Gastroesophageal sphincter (tissue), 4 donors: ENCODE measurements around the gene IFNGR2. TPM values are rescaled to one million over a fixed set of nuclear protein-coding genes. Genes with fewer than 3 reads are reported as not detected.
A peak's percentile ranks its signal among the peaks of the same experiment; 100 is the strongest.
"Not testable (repeated sequence)": the region's sequence is repeated elsewhere in the genome, so short reads cannot be mapped to it uniquely, and the experiment has no call there.

Experiments used
- ATAC-seq: fragments of 150-250 bp; one replicate; pipeline ENCODE4 v1.9.1; 2016; ENCODE audit warnings: mild to moderate bottlenecking, moderate library complexity
- H3K27ac ChIP-seq, 4 donors: fragments of 200-600 bp; sonication (generic) in 3 of 4; 1 replicate in 3 of 4; 2 replicates in 1 of 4; pipeline ENCODE4 v1.5.1; 2016 to 2019
- H3K27me3 ChIP-seq: fragments of 200-600 bp; sonication (generic); one replicate; pipeline ENCODE4 v1.5.1; 2019
- H3K36me3 ChIP-seq, 2 donors: fragments of 200-600 bp; sonication (generic); one replicate each; pipeline ENCODE4 v1.5.1; 2019; ENCODE audit warnings: control low read depth in 1 of 2
- H3K4me1 ChIP-seq, 3 donors: fragments of 200-600 bp; sonication (generic); 1 replicate in 2 of 3; 2 replicates in 1 of 3; pipeline ENCODE4 v1.5.1; 2016 to 2019; ENCODE audit warnings: control low read depth in 2 of 3
- H3K4me3 ChIP-seq, 2 donors: fragments of 200-600 bp; sonication (generic); one replicate each; pipeline ENCODE4 v1.5.1; 2019; ENCODE audit warnings: mild to moderate bottlenecking in 1 of 2, moderate library complexity in 1 of 2
- H3K9me3 ChIP-seq, 3 donors: fragments of 200-600 bp; sonication (generic); one replicate each; pipeline ENCODE4 v1.5.1; 2017 to 2019; ENCODE audit warnings: control low read depth in 2 of 3
- CTCF ChIP-seq, 4 experiments: fragments of 200-600 bp in 2 of 4; fragments of 450-650 bp in 2 of 4; sonication (generic) in 1 of 4; IDR thresholded peaks; one replicate each; pipeline ENCODE4 v1.5.1; 2017 to 2019; ENCODE audit warnings: antibody characterized with exemption in 4 of 4, mild to moderate bottlenecking in 2 of 4, moderate library complexity in 2 of 4
- EP300 ChIP-seq: sonication (generic); formaldehyde crosslinking; IDR thresholded peaks from one replicate; pipeline ENCODE4 v1.6.1; 2017; ENCODE audit warnings: antibody characterized with exemption, mild to moderate bottlenecking
- POLR2A ChIP-seq, 2 donors: fragments of 450-650 bp; IDR thresholded peaks; one replicate each; pipeline ENCODE4 v1.6.1; 2017; ENCODE audit warnings: antibody characterized with exemption in 2 of 2, mild to moderate bottlenecking in 2 of 2, moderate library complexity in 1 of 2
- POLR2AphosphoS5 ChIP-seq: sonication (generic); formaldehyde crosslinking; IDR thresholded peaks from one replicate; pipeline ENCODE4 v1.6.1; 2017; ENCODE audit warnings: antibody characterized with exemption
- WGBS, 2 donors: methylation state at CpG; one replicate each; pipeline ENCODE4 v1.1.5; 2018; ENCODE audit warnings: low coverage in 1 of 2; 5-methylcytosine and 5-hydroxymethylcytosine counted together
- total RNA-seq, 4 donors: library from RNA; depleted of rRNA; stranded (reverse); fragments of >200 nt; gene quantifications; one replicate each; pipeline ENCODE4 v1.1.0, GENCODE V29; 2016

Gene IFNGR2
- total RNA-seq, 4 donors from 2014 or later: 19.6 to 53.7 (median 41.1) TPM

GRCh38 chr21:33374450-33375096 lies 28.6 kb upstream of the IFNGR2 start:
- 23 to 38% methylated on average over 4 of the region's 4 CpGs for WGBS, 2 donors
- Histone ChIP-seq H3K36me3 (no peaks in the 10 kb centered on the region), H3K27ac (peak overlapping the region in 1 of 4 donors; percentile 33), H3K27me3 (peaks cover 4% of the 10 kb centered on the region), H3K4me1 (peaks cover 0 to 18% (median 2%) of the 10 kb centered on the region in 3 donors), H3K4me3 (no peak overlapping the region), H3K9me3 (peaks cover 0 to 9% (median 0%) of the 10 kb centered on the region in 3 donors)
- TF ChIP-seq CTCF (IDR thresholded peaks at IDR 0.05) (peak; percentile 23 to 63 (median 36)), POLR2AphosphoS5 (no peak)
- ATAC-seq: peak; percentile 51

GRCh38 chr21:33375101-33375644 lies 28.0 kb upstream of the IFNGR2 start:
- Histone ChIP-seq H3K27ac (peak overlapping the region in 1 of 4 donors; percentile 33), H3K27me3 (peaks cover 4% of the 10 kb centered on the region), H3K4me3 (no peak overlapping the region), H3K36me3 (no peaks in the 10 kb centered on the region), H3K9me3 (peaks cover 0 to 5% (median 0%) of the 10 kb centered on the region in 3 donors), H3K4me1 (peaks cover 0 to 24% (median 8%) of the 10 kb centered on the region in 3 donors)
- TF ChIP-seq POLR2AphosphoS5: no peak
- TF ChIP-seq CTCF (IDR thresholded peaks at IDR 0.05): no peak
- no peak for ATAC-seq
- 60 to 63% methylated on average over 4 to 5 of the region's 5 CpGs for WGBS, 2 donors

- WGBS, 2 donors: 63 to 65% methylated on average over 2 to 3 of the region's 6 CpGs
- ATAC-seq: no peak
- TF ChIP-seq POLR2A (IDR thresholded peaks at IDR 0.05) (no peak), CTCF (IDR thresholded peaks at IDR 0.05) (no peak), POLR2AphosphoS5 (no peak)
- H3K27ac ChIP-seq: no peak overlapping the region
- H3K27me3 ChIP-seq: peaks cover 4% of the 10 kb centered on the region
- H3K4me1 ChIP-seq: peaks cover 0 to 36% (median 12%) of the 10 kb centered on the region in 3 donors
- no peak overlapping the region for H3K4me3 ChIP-seq
- no peaks in the 10 kb centered on the region for H3K9me3 ChIP-seq
- no peaks in the 10 kb centered on the region for H3K36me3 ChIP-seq
Observed at GRCh38 chr21:33377221-33377920, 25.8 kb upstream of the IFNGR2 start.

- Histone ChIP-seq H3K27ac (no peak overlapping the region), H3K9me3 (no peaks in the 10 kb centered on the region), H3K4me1 (peaks cover 0 to 43% (median 12%) of the 10 kb centered on the region in 3 donors), H3K27me3 (peaks cover 4% of the 10 kb centered on the region), H3K36me3 (no peaks in the 10 kb centered on the region), H3K4me3 (no peak overlapping the region)
- ATAC-seq: no peak
- TF ChIP-seq POLR2A (IDR thresholded peaks at IDR 0.05) (no peak), CTCF (IDR thresholded peaks at IDR 0.05) (no peak), POLR2AphosphoS5 (no peak), EP300 (no peak)
- 88% methylated on average over 3 of the region's 9 CpGs; no CpG with 5 or more reads in 1 of the 2 donors for WGBS, 2 donors
Observed at GRCh38 chr21:33378081-33378480, 25.1 kb upstream of the IFNGR2 start.

GRCh38 chr21:33379934-33380333 lies 23.3 kb upstream of the IFNGR2 start:
- not testable (repeated sequence) for H3K9me3 ChIP-seq, H3K36me3 ChIP-seq, H3K4me3 ChIP-seq, H3K27me3 ChIP-seq
- peak; percentile 46 for ATAC-seq
- H3K27ac ChIP-seq: peak overlapping the region; percentile 36 to 78 (median 72)
- 40 to 73% methylated on average over 1 of the region's 1 CpG for WGBS, 2 donors
- H3K4me1 ChIP-seq: peaks cover 0 to 38% (median 12%) of the 10 kb centered on the region in 3 donors
